ENCODE measurements around the gene TMPRSS15.

The TMPRSS15 gene

DNA sequence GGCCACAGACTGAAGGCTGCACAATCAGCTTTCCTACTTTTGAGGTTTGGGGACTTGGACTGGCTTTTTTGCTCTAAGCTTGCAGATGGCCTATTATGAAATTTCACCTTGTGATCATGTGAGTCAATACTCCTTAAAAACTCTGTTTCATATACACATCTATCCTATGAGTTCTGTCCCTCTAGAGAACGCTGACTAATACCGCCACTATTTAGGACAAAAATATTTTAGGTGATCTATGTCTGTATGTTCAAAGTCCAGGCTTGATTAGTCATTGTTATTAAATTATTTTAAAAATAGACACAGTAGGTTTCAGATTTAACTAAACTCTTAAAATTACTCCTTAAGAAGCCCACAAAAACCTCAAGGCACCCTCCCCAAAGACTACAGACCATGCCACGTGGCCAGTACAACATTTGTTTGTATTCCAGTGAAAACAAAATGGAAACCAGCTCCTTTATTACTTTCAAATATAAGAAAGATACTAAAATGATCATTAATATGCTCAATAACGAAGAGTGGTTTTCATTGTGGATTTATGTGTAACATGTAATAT lies 63.1 kb downstream of the TMPRSS15 start:
- DNase-seq, result no peak

GRCh38 chr21:18335651-18336236 lies 67.8 kb downstream of the TMPRSS15 start:
- DNase-seq, result no peak

DNA sequence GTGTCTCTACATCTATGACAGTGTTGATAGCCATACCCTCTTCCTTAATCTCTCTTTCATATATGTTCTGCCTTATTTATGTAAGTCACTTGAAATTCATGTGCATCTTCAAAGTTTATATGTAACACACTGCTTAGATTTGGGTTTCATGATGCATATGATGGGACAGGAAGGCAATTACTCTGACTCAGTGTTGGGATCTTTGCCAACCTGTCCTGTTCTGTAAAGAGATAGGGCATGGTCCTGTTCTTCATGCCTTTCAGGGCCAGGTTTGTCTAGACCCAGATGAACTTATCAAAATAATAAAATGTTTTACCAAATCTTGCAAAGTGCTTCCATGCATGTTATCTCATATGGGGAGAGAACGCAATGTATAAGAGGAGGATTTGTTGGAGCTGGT lies 69.5 kb downstream of the TMPRSS15 start:
- no peak for DNase-seq

GRCh38 chr21:18318156-18318555 lies 85.4 kb downstream of the TMPRSS15 start:
- no peak for DNase-seq

DNA sequence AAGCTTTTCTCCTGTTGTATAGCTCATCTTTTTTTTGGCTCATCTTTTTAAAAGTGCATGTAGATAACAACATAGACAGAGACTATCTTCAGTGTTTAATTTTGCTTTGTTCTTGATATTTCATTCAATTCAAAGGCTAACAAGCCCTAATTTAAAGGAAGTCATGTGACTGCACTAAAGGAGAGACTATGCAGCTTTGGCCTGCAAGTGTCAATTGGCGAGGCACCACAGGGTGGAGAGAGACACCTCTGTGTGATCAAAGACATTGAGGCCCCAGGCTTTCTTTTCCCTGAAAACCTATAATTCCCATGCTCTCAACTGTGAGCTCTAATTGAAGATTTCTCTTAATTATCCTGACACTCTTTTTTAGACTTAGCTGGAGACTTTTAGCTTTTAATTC lies 105.4 kb downstream of the TMPRSS15 start:
- DNase-seq, result no peak

DNA sequence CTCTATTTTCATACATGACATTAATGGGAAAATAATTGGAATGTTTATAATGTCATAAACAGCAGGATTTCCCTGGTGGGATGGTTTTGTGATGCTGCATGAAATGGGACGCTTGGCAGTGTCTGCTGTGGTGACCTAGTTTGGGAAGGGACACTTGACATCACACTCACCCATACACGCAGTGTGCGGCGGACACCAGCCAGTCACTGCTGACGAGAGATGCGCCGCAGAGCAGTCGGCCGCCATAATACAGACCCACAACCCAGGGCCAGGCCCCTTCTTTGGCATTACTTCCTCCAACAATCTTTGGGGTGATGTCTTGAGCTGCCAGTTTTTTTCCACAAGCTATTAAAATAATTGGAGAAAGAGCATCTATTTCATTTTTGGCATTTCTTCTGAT lies 109.5 kb downstream of the TMPRSS15 start:
- no peak for DNase-seq

DNA sequence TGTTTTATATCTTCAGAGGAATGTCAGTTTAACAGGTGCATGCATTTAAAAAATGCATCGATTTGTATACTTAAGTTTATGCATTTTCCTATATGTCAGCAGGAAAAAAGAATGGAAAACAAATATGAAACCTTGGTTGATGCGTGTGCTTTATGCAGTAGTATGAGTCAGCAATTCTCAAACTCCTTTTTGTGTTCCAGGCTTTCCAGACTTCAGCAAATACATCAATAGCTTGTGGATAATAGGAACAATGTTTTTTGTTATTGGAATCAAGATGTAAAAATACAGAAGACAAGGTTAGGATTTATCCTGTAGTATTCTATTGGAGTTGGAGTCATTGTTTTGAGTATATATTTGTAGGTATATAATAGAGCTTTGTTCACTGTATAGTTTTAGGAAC lies 113.7 kb downstream of the TMPRSS15 start:
- no peak for DNase-seq

DNA sequence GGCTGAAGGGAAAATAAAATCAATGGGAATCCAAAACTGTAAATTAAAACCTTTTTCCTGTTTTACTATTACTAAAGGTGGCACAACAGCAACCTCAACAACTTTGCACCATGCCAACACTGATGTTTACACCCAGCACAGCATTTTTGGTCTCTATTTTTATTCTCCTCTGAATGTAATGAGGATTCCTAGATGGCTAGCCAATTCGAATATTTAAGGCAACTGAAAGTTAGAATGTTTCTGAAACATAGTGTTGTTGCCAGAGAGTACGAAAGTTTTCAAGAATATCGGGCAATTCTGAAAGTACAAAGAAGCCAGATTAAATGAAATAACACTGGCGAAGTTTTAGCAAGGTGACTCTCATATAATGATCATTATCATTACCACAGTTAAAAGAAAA lies 118.2 kb downstream of the TMPRSS15 start:
- DNase-seq, result no peak

GRCh38 chr21:18275781-18276180 lies 127.8 kb downstream of the TMPRSS15 start:
- no peak for DNase-seq

DNA sequence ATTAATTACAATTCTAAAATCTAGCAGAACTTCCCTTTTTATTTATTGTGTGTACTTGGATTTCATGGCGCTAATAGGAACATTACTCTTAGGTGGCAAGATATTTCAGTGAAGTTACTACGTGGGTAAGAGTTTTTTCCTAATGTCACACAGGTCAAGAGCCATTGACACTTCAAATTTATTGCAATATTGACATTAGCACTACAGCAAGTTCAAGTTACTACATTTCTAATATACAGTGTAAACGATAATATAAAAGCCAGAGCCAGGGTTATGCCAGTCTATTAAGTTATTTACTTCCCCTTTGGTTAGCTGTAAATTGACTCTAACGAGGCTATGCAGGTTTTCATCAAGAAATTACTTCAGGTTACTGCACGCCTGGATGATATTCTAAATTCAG lies 129.2 kb downstream of the TMPRSS15 start:
- DNase-seq, result no peak

DNA sequence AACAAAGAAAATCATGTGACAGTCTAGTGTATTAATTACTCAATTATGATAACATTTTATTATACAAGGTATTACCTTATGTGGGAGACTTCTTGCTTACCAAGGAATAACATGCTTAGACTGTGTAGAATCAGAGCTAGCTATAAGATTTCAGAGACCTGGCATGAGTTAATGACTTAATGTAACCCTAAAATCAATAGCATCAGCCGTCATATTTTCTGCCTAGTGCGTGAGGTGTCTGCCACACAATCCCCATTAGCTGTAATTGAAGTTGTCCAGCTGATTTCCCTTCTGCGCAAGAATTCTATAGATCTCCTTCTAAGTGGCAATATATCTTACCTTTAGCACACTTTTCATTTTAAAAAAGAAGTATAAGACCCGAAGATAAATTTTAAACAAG lies 130.2 kb downstream of the TMPRSS15 start:
- no peak for DNase-seq

GRCh38 chr21:18269856-18270255 lies 133.7 kb downstream of the TMPRSS15 start:
- DNase-seq, result no peak

GRCh38 chr21:18268906-18269305 lies 134.7 kb downstream of the TMPRSS15 start:
- no peak for DNase-seq

- DNase-seq, result no peak
These were observed 136.1 kb downstream of the TMPRSS15 start for GRCh38 chr21:18267496-18267895.

DNA sequence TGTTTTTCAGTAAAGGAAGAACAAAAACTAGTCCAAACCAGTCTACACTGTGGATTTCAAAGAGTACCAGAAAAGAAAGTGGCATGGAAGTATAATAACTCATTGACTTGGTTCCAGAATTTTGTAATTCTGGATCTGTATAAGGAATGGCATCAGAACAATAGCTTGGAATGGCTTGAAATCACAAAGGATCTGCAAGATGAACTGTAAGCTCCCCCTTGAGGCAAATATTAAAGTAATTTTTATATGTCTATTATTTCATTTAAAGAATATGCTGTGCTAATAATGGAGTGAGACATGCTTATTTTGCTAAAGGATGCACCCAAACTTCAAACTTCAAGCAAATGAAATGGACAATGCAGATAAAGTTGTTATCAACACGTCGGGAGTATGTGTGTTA lies 137.6 kb downstream of the TMPRSS15 start:
- DNase-seq, result no peak

DNA sequence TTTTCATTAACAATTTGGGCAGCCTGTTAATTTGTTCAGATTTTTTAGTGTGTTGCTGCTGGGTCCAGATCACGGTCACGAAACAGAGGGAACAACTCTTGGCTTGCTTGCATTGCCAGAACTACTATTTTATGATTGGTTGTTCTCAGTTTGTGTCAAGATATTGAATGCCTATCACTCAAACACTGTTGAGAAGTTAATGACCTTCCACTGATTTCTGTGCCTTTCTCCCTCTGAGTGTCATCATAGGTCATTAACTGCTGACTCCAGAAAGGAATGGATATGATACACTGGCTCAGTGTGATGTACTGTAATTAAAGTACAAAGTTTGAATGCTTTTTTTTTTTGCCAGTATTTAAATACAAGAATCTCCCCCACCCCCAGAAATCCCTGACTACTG lies 149.8 kb downstream of the TMPRSS15 start:
- no peak for DNase-seq

- DNase-seq, result no peak
These were observed 150.4 kb downstream of the TMPRSS15 start for GRCh38 chr21:18253221-18253620.

GRCh38 chr21:18252680-18253079 lies 150.9 kb downstream of the TMPRSS15 start:
- DNase-seq, result peak; percentile 35

GRCh38 chr21:18252256-18252655 lies 151.3 kb downstream of the TMPRSS15 start:
- DNase-seq, result no peak

- DNase-seq, result no peak
These were observed 152.5 kb downstream of the TMPRSS15 start for GRCh38 chr21:18251065-18251464.

GRCh38 chr21:18249672-18250071 lies 153.9 kb downstream of the TMPRSS15 start:
- DNase-seq, result no peak

DNA sequence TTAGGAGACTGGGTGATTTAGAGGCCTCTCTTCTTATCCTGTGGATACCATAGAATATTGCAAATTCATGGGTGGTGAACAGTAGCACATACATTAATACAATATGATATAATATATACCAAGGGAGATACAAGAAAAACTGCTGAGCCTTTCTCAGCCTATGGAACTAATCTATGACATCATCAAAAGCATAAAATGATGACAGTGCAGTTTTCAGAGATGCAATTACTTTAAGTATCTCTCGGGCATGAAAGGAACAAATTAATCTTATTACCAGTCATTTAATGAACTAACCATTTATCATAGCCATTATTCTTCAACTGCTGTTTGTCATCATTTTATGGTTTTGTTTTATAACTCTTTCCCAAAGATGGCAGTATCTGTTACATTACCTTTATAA lies 155.4 kb downstream of the TMPRSS15 start:
- DNase-seq, result no peak

- DNase-seq, result peak; percentile 73
These were observed 158.1 kb downstream of the TMPRSS15 start for GRCh38 chr21:18245464-18245967.

DNA sequence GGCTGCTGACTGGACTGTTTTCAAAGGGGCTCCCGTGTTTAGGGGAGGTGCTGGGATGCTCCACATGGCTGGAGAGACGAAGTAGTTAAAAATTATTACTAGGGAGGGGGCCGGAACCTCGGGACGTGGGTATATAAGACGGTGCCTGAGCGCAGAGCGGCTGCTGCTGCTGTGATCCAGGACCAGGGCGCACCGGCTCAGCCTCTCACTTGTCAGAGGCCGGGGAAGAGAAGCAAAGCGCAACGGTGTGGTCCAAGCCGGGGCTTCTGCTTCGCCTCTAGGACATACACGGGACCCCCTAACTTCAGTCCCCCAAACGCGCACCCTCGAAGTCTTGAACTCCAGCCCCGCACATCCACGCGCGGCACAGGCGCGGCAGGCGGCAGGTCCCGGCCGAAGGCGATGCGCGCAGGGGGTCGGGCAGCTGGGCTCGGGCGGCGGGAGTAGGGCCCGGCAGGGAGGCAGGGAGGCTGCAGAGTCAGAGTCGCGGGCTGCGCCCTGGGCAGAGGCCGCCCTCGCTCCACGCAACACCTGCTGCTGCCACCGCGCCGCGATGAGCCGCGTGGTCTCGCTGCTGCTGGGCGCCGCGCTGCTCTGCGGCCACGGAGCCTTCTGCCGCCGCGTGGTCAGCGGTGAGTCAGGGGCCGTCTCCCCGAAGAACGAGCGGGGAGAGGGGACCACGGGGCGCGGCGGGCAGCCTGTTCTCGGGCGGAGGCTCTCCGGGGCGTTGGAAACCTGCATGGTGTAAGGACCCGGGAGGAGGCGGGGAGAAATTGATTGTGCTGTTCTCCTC lies 158.7 kb downstream of the TMPRSS15 start, which contains the start of gene CHODL:
Gene CHODL, plus strand, starts transcription at position 163 of the 793 bp plus-strand sequence. Its CDS starts 391 bp downstream, at position 554.
- peak; percentile 74 for DNase-seq

Data from femur (tissue), 1 donor.